NCI-H2196 treated with DMSO at 0.1 percent for 48 hours (cell line): ENCODE measurements around the gene PKIG.
"Not testable (repeated sequence)": the region's sequence is repeated elsewhere in the genome, so short reads cannot be mapped to it uniquely, and the experiment has no call there.

Experiments
- DNase-seq: peaks from one replicate; lab custom pipeline; 2025; ENCODE audit not compliant: unreplicated experiment; lab: John Stamatoyannopoulos, UW

PKIG gene

DNA sequence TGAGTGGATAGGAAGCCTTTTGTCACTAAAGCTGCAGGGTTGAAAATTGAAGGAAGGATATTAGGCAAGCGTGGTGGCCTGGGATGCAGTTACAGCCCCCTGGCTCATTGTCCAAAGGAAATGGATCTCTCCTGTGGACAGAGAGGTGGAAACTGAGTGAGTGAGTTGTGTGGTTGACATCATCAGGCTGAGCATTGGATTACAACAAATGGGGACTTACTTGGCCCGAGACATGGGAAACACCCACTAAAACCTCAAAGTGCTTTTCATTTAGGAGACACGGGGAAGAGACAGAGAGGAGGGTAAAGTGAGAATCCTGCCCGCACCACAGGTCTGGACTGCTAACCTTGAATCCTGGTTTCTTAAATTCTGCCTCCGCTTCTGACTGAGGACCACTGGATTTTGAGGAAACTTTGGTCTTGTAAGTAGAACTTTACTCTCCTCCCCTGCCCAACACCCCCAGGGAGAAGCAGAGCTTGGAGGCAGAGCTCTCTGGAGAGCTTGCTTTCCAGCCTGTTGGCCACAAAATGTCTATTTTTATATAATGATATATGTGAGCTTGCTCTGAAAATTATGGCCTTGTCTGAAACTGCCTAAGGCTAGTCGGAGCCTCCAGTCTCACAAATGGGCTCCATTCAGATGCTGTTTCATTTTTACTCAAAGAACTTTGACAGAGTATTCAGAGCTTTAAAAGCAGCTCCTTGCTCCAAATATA is at the start of gene PKIG:
PKIG (plus strand) TSS at position 269 of the 715 bp plus-strand sequence. CDS start 31,978 bp downstream, outside the sequence.
- no peak for DNase-seq

DNA sequence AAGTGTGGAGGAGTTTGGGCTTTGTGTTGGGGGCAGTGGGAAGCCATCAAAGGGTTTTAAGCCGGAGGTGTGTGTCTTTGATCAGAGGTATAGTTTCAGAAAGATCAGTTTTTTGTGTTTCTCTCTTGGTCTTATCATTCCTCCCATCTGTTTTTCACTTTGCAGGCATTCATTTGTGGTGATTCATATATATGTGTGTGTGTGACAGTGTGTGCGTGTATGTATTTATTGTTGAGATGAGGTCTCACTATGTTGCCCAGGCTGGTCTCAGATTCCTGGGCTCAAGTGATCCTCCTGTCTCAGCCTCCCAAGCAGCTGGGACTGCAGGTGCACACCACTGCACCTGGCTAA is 49.4 kb upstream of the PKIG start:
- no peak for DNase-seq

DNA sequence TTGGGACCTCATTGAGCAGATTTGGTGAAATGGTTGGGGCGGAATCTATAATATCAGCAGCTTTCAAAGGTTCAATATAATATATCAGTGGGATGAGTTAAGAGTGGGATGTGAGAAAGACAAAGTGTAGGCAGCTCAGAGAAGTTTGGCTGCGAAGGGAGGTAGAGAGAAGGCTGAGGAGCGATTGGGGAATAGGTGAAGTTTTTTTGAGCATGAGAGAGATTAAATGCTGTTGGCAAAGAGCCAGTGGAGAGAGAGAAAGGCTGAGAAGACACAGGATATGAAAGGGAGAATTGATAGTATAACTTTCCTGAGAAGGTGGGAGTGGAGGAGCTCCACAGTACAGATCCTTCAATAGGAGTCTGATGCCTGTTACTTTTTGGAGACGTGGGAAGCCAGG is 48.5 kb upstream of the PKIG start:
- DNase-seq: no peak

DNA sequence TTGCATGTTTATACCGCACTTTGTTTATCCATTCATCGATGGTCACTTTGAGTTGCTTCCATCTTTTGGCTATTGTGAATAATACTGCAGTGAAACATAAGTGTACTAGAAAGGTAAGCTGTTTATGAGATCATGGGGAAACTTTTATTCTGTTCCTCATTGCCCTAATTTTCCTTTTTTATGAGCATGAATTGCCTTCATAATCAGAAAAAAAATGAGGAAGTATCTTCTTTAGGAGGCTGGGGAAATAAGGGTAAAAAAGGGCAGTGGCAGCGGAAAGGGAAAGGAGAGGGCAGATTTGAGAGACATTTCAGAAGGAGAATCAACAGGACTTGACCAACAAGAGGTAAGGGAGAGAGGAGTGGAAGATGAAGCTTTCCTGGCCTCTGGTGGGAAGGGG is 46.2 kb upstream of the PKIG start:
- no peak for DNase-seq

DNA sequence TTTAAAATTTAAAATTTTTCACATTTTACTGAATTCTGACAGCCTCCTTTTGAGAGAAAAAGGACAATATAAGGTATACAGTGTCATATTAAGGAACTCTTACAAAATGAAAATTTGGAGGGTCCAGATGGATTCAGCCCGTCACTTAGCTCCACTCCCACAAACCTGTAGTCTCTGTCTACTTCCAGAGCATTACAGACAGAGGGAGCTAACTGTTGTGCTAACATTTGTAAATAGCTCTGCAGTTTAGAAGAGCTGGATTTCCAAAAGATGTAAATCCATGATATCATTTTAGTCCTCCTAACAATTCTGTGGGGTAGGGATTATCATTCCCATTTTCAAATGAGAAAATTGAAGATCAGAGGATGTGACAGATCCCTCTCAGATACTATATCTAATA is 44.4 kb upstream of the PKIG start:
- DNase-seq: no peak

DNA sequence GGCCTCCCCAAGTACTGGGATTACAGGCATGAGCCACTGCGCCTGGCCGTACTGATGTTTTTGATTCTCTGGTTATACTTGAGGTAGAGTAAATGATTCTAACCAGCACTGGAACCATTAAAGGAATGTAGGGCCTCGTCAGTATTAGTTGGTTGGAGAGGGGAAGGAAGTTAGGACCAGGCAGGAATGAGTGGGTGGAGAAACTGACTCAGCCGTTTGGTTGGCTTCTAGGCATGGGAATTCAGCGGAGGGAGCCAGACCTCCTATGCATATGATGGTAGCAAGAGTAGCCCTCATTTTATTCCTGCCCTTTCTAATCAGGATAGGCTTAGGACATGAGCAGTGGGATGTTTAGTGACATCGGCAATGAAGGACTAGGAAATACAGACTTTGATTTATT is 41.5 kb upstream of the PKIG start:
- DNase-seq: no peak

DNA sequence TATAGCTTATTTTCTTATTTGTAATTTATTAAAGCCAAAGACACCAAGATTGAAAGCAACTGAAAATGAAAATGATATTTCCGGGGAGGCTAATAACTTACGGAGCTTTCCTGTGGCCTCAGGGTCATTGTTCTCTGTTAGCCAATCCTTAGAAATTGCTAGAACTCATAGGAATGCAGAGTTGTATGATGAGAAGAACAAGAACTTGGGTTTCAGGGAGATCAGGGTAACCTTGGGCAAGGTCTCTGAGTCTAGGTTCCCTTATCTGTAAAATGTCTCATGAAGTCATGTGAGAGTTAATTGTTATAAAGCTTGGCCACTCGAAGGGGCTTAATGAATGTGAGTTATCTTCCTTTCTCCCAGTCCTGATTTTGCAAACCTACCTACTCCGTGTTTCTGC is 40.4 kb upstream of the PKIG start:
- DNase-seq: no peak

DNA sequence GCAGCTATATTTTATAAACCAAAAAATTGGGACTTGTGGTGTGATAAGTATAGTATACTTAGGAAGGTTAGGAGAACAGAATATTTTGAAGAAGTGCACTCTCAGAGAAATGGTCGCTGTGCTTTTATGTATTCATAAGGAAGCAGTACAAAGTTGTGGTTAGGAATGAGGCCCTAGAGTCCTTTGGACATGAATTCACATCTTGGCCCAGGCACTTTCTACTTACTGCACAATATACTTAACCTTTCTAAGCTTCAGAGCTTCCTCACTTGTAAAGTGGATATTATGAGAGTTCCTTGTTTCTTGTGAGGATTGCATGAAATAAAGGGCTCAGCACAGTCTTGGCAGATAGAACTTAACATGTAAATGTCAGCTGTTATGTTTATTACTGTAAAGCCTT is 39.5 kb upstream of the PKIG start:
- no peak for DNase-seq

DNA sequence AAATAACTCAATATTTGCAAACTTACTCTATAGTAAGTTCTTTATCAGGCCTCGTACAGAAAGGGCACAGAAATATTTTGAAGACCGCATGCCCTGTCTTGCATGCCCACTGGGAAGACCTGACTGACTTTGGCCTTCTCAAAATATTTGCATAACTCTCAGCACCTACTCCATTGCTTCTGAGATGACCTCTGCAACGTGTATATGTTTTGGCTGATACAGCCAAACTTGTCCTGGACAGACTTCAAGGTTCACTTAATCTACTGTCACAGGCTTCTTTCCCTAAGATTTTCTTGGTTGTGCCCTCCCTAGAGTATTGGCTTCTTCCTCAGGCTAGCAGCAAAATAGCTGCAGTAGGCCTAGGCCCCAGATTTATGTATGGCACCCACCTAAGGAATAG is 39.0 kb upstream of the PKIG start:
- DNase-seq: no peak

DNA sequence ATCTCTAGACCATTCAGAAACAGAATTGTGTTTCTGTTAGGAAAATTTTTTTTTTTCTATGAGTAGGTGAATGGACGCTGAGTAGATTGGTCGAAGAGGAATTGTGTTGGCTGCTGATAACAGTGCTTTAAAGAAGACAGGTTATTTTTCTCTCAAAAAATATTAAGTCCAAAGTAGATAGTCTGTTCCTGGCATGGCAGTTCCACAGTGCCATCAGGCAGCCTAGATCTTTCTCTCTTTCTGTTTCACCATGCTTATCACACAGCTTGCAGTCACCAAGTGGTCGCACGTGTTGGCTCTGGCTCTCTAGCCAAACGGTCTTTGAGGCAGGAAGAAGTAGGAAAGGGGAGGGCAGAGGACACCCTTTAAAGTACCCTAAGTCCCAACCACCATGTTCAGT is 38.1 kb upstream of the PKIG start:
- DNase-seq: no peak

DNA sequence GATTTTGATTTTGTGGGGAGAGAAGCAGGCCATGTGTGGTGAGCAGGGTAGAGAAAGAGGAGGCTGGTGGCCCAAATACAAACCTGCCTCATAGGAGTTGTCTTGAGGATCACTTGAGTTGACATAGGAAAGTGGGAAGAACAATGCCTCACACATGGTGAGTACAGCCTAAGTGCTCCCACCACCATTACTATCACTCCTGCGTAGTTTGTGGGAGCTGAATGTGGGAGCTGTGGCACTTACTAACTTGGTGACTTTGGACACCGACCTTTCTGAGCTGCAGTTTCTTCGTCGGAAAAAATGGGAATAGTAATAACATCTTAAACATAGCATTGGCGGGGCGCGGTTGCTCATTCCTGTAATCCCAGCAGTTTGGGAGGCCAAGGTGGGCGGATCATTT is 35.0 kb upstream of the PKIG start:
- DNase-seq: no peak

DNA sequence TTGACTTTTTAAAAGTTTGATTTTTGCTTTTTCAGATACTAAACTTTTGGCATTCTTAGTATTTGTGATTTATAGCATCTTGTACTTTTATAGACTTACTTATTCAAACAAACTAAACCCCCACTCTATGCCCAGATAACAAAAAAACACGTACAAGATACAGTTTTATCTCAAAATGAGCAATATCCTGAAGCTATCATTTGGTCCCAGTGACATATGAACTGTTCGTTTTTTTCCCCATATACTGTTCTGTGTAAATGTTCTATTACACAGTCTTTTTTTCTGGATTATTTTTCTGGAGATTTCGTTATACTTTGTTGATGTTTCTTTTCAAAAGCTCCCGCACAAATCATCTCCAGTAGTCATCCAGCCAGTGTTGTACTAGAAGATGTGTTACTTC is 33.3 kb upstream of the PKIG start:
- no peak for DNase-seq

DNA sequence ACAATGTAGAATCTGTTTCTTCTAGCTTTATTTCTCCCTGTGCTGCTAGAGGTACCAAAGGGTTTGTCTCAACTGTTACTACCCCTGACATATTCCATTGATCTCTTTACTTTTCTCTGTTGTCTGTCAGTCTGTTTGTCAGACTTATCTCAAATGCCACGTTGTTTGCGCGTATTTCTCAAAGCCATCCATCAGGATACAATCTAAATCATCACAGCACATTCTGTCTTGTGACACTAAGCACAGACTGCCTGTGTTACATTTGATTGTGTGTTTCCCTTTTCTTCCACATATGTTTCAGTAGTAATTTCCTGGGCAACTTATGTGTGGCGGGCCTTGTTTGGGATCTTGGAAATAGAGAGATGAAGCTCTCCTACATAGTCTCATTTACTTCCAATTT is 30.3 kb upstream of the PKIG start:
- no peak for DNase-seq

DNA sequence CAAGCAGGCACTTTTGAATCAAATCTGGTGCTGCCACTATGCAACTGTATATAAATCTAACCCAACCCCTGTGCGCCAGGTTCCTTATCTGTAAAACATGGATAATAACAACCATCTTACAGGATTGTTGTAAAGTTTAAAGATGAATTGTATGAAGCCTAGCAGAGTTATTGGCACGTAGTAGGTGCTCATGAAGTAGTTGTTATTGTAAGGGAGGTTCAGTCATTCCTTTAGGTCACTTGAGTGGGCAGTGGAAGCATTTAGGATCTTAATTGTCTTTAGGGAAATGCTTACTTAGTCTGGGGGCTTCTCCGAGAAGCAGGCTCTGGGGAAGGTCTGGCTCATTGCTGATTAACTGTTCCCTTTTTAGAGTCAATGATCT is 29.8 kb upstream of the PKIG start:
- no peak for DNase-seq

DNA sequence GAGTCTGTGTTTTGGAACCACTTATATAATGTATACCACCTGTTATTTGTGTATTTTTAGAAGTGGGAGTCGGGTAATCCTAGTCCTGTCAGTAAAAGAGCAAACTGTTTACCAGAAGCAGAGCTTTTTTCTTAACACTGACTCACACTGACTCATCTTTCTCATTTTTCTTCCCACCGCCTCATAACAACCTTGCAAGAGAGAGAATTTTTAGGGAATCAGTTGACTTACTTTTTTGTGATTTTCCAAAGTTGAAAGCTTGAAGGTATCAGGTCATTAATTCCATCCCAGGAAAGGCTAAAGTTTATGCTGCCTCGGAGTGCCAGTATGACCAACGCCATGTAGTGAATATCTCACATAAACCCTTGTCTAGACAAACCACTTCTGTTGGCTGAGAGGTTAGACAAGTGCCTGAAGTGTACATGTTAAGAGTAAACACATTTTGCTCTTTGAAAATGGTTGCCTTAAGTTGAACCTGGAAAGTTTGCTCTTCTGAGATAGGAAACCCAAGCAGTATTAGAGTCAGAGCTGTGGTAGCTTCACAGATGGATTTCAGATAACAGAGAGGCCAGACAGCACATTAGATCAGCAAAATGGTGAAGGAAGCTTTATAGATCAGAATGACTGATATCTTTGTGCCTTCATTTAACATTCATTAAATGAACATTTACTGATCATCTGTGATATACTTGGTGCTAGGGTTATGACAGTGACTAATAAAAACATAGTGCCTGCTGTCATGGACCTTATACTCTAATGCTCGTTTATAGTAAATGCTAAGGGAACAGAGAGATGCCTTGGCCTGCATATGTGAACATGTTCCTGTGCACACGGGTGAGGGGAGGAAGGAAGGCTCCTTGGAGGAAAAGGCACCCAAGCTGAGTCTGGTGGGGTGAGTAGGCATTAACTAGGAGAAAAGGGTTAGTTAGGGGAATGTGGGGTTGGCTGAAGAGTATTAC is 29.1 kb upstream of the PKIG start:
- no peak for DNase-seq

DNA sequence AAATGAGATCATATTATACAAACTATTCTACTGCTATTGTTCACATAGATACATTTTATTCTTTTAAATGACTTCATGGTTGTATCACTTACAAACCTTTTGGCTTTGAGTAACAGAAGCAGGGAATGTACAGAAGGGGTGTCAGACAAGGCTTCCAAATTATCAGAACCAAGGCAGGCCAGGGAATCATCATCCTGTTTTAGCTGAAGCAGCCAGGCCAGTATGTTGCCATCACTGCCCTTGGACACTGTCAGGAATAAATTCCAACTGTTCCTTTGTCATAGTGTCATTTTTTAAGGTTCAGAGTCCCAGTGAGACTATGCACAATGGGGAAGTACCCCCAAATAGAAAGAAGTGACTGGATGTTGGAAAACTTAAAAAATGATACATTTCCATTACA is 23.1 kb upstream of the PKIG start:
- DNase-seq: no peak

DNA sequence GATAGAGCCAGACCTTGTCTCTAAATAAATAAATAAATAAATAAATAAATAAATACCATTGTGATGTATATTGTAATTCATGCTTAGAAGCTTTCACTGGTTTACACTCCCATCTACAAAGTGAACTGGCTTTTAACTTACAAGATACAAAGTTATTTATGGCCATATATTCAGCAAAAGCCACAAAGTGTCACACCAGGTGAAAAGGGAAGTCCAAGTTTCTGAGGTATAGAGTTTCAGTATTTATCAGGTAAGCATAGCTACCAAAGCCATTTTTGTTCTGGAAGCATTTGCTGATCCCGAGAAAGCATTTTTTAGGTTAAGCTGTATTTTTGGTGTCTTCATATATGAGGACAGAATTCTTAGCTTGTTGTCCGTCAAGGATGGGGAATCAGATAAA is 22.1 kb upstream of the PKIG start:
- DNase-seq: no peak

DNA sequence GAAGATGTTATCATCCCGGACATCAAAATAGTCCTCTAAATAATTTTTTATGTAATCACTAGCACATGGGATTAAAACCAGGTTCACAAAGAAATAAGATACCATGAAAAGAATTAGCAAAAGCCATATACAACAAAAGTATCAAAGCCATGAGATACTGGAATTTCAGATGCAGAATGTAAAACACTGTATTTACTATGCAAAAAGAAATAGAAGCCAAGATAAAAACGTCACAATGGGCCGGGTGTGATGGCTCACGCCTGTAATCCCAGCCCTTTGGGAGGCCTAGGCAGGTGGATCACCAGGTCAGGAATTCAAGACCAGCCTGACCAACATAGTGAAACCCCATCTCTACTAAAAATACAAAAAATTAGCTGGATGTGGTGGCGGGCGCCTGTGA is 21.6 kb upstream of the PKIG start:
- not testable (repeated sequence) for DNase-seq

DNA sequence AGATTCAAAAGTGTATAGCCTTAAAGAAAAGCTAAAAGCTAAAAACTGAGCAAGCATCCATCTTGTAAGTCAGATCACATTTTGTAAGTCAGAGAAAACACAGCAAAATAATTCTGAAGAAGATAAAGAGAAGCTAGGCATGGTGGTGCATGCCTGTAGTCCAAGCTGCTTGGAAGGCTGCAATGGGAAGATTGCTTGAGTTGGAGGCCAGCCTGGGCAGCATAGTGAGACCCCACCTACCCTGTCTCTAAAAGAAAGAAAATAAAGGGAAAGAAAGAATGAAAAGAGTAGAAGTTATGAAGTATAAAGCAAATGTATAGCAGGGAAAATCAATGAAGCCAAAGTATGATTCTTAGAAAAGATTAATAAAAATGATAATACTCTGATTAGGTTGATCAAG is 20.5 kb upstream of the PKIG start:
- no peak for DNase-seq

DNA sequence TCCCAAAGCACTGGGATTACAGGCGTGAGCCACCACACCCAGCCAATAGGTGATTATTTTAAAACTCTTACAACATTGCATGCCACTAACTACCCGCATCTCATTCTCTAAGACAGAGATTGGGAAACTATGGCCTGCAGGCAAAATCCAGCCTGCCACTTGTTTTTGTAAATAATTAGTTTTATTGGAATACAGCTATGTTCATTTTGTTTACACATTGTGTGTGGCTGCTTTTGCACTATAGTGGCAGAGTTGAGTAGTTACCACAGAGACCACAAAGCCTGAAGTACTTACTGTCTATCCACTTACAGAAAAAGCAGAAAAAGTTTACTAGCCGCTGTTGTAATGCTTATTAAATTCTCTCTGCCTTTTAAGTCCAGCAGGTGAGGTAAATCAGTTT is 16.4 kb upstream of the PKIG start:
- DNase-seq: no peak

DNA sequence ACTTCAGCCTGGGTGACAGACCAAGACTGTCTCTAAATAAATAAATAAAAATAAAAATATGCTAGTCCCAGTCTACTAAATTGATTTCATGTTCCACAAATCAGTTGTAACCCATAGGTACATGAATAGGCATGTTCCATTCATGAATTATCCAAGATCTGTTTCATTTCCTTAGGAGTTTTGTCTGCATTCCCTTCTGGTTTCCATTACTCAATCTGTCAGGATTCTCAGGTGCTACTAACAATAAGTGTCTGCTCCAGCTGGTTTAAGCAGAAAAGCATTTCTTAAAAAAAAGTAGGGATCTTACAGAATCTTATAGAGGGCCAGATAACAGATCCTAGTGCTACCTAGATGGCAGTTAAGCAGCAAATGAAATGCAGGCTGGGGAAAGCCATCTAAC is 15.6 kb upstream of the PKIG start:
- DNase-seq: no peak

DNA sequence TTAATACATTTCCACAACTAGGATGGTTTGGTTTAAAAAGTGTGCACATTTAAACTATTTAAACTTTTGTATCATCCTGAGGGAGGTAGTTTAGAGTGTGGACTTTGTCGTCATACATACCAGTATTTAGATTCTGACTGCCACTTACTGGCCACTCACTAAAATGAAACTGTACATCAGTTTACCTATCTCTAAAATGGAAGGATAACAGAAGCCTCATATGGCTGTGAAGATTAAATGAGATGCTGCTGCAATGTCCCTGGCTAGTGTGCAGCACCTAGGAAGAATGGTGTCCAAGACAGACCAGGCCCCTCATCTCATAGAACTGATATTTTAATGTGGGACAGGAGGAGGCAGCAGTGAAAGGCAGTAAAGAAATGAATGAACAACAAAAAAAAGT is 12.0 kb upstream of the PKIG start:
- DNase-seq: no peak
